Muscle of leg (tissue), 11 donors: ENCODE measurements around the gene RNF130. TPM values are rescaled to one million over a fixed set of nuclear protein-coding genes. Genes with fewer than 3 reads are reported as not detected.
A peak's percentile ranks its signal among the peaks of the same experiment; 100 is the strongest.

Experiments used
- DNase-seq: peaks from one replicate; pipeline ENCODE4 v3.0.0; 2013
- H3K27ac ChIP-seq: one replicate; pipeline ENCODE4 v1.5.1; 2013; ENCODE audit warnings: mild to moderate bottlenecking, low read length, control low read depth
- H3K27me3 ChIP-seq: one replicate; pipeline ENCODE4 v1.6.1; 2013; ENCODE audit warnings: low read length; ENCODE audit not compliant: control insufficient read depth, insufficient read depth
- H3K36me3 ChIP-seq: one replicate; pipeline ENCODE4 v1.6.1; 2013; ENCODE audit warnings: low read length; ENCODE audit not compliant: control insufficient read depth, insufficient read depth
- H3K4me1 ChIP-seq: one replicate; pipeline ENCODE4 v1.6.1; 2013; ENCODE audit warnings: low read length; ENCODE audit not compliant: control insufficient read depth, insufficient read depth
- H3K4me3 ChIP-seq: one replicate; pipeline ENCODE4 v1.5.1; 2013; ENCODE audit warnings: low read length, control low read depth
- H3K9me3 ChIP-seq: replicated peaks from 2 replicates; pipeline ENCODE4 v1.6.1; 2013; ENCODE audit warnings: low read depth, low read length; ENCODE audit not compliant: control insufficient read depth
- WGBS: methylation state at CpG from one replicate; pipeline ENCODE4 v1.1.5; 2013; ENCODE audit warnings: missing lambda C conversion rate; ENCODE audit not compliant: insufficient coverage; 5-methylcytosine and 5-hydroxymethylcytosine counted together
- polyA plus RNA-seq, 8 donors: library from polyadenylated mRNA; unstranded; fragments of 120-200 nt; gene quantifications; one replicate each; pipeline versions ENCODE4 v1.2.1 to v1.2.3, GENCODE V29; 2013; ENCODE audit warnings: inconsistent platforms in 1 of 8, low replicate concordance in 1 of 8; ENCODE audit not compliant: insufficient read length in 8 of 8, insufficient read depth in 1 of 8
- total RNA-seq: library from RNA; stranded (reverse); fragments of 120-200 nt; gene quantifications from one replicate; pipeline ENCODE4 v1.2.4, GENCODE V29; 2013

The RNF130 gene
- total and polyA plus RNA-seq, 9 donors: 34.4 to 45.3 (median 37.0) TPM

DNA sequence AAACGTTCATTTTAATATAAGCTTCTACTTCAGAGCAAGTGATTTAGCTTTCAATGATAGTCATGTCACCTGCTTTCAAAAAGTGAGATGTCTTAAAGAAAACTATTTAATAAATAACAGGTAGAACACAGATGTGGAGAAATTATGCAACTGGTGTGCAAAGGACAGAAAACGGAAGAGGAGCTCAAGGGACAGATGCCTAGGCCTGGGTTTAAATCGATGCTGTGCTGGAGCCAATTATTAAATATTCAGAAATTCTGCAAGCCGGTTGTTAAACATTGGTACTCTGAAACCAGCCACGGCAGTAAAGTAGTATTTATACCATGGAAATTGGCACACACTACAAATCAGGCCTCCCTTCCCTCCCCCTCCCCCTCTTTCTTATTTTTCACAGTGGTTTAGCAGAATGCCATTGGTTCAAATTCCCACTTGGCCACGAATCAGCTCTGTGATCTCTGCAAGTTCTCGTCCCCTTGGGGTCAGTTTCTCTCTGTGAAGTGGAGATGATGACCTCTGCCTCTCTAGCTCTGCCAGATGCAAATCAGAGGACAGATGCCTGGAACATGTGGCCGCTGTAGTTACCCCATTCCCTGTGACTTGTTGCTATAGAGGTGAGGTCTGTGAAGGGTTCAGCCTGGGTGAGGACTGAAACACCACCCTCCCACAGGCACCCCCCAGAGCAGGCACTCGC, 6.2 kb upstream of the RNF130 start:
- Histone ChIP-seq H3K9me3 (no peaks in the 10 kb centered on the region), H3K4me3 (no peak overlapping the region), H3K27me3 (peaks cover 14% of the 10 kb centered on the region), H3K36me3 (no peaks in the 10 kb centered on the region), H3K27ac (no peak overlapping the region), H3K4me1 (no peaks in the 10 kb centered on the region)
- 62% methylated on average over 2 of the region's 9 CpGs for WGBS
- no peak for DNase-seq

DNA sequence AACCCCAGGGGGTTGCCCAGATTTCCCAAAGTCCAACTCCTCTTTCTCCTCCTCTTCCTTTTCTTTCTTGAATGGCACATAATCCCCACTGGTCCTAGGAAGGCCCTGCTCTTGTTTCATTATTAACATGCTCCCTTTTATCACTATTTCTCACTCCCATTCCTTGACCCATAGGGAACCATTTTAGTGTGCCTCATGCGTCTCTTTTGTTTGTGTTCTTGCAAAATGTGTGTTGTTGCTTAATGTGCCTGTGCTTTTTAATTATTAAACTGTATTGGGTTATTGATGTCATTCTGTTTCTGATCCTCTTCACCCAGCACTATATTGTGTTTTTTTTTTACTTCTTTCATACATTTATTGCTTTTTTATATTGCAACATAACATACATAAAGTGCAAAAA, 4.1 kb upstream of the RNF130 start:
- DNase-seq: no peak
- no peak overlapping the region for H3K27ac ChIP-seq
- peaks cover 5% of the 10 kb centered on the region for H3K4me1 ChIP-seq
- no CpG with 5 or more reads among the region's 1 CpG for WGBS
- no peaks in the 10 kb centered on the region for H3K36me3 ChIP-seq
- no peak overlapping the region for H3K4me3 ChIP-seq
- H3K27me3 ChIP-seq: peaks cover 19% of the 10 kb centered on the region
- peaks cover 6% of the 10 kb centered on the region for H3K9me3 ChIP-seq

DNA sequence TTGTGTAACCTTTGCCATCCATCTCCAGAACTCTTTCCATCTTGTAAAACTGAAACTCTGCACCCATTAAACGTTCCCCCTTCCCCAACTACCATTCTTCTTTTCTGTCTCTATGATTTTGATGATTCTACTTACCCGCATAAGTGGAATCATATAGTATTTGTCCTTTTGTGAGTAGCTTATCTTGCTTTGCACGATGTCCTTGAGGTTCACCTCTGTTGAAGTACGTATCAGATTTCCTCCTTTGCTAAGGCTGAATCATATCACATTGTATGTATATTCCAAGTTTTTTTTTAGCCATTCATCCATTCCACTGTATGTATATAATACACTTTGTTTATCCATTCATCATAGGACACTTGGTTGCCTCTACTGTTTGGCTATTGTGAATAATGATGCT, 2.9 kb upstream of the RNF130 start:
- Histone ChIP-seq H3K4me1 (peaks cover 13% of the 10 kb centered on the region), H3K27me3 (peaks cover 14% of the 10 kb centered on the region), H3K9me3 (peaks cover 6% of the 10 kb centered on the region), H3K36me3 (no peaks in the 10 kb centered on the region), H3K27ac (no peak overlapping the region), H3K4me3 (no peak overlapping the region)
- WGBS: no CpG with 5 or more reads among the region's 4 CpGs
- DNase-seq: no peak

GRCh38 chr5:180072556-180072955, 997 bp upstream of the RNF130 start:
- no peak for DNase-seq
- Histone ChIP-seq H3K27me3 (peaks cover 14% of the 10 kb centered on the region), H3K4me1 (peaks cover 13% of the 10 kb centered on the region), H3K9me3 (peaks cover 6% of the 10 kb centered on the region), H3K4me3 (no peak overlapping the region), H3K36me3 (no peaks in the 10 kb centered on the region), H3K27ac (no peak overlapping the region)
- 77% methylated on average over 17 of the region's 25 CpGs for WGBS

DNA sequence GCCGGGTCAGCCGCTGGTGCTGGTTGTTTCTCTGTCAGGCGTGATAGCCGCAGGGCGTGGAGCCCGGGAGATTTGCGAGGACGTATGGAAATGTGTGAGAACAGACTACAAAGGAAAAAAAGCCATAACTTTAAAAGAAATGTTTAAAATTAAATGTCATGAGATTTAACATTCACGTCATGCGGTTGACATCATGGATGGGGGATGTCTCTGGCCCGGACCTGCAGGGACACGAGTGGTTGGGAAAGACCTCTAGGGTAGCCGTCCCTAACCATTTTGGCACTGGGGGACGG, 643 bp upstream of the RNF130 start:
- Histone ChIP-seq H3K27me3 (peaks cover 14% of the 10 kb centered on the region), H3K27ac (peak overlapping the region; percentile 49), H3K4me3 (no peak overlapping the region), H3K4me1 (peaks cover 13% of the 10 kb centered on the region), H3K9me3 (peaks cover 6% of the 10 kb centered on the region), H3K36me3 (no peaks in the 10 kb centered on the region)
- DNase-seq: no peak
- WGBS: 41% methylated on average over 6 of the region's 14 CpGs

DNA sequence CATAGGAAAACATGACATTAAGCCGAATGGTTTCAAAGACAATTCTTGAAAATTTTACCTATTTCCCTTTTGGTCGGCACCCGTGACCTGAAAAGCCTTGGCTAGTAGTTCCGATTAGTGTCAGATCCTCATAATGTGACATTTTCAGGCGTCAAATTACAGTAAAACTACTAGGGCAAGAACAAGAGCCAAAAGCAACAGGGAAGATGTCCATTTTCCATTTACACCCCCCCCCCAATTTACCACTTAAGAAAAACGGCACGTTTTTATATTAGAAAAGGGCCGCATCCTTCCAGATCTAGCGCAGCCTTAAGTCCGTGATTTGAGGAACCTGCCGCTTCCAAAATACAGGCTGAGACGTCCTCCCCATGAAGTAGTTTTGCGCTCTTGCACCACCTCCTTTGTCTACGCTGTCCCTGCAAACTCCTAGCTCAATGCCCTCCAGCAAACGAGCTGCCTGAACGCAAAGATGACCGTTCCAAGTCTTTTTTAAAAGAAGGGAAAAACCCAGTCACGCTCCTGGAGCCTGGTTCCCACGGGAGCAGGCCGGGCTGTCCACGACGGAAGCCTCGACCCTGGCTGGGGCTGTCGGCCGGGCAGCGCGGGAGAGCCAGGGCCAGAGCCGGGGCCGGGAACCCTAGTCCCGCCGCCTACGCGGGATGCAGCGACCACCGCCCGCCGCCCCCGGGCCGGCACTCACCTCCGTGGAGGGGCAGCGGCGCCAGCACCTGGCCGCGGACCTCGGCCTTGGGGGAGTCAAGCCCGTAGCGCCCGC, 616 bp downstream of the RNF130 start:
- under 1% methylated on average over 43 of the region's 48 CpGs for WGBS
- H3K4me1 ChIP-seq: peaks cover 13% of the 10 kb centered on the region
- peak; percentile 76 for DNase-seq
- H3K36me3 ChIP-seq: no peaks in the 10 kb centered on the region
- H3K4me3 ChIP-seq: peak overlapping the region; percentile 67
- H3K27me3 ChIP-seq: peaks cover 14% of the 10 kb centered on the region
- peak overlapping the region; percentile 85 for H3K27ac ChIP-seq
- H3K9me3 ChIP-seq: peaks cover 6% of the 10 kb centered on the region

GRCh38 chr5:180069589-180070247, 1.8 kb downstream of the RNF130 start:
- H3K4me3 ChIP-seq: peak overlapping the region; percentile 67
- WGBS: 36% methylated on average over 6 of the region's 9 CpGs
- H3K27me3 ChIP-seq: peaks cover 10% of the 10 kb centered on the region
- no peaks in the 10 kb centered on the region for H3K36me3 ChIP-seq
- peaks cover 13% of the 10 kb centered on the region for H3K4me1 ChIP-seq
- DNase-seq: peak; percentile 75
- no peak overlapping the region for H3K27ac ChIP-seq
- peaks cover 6% of the 10 kb centered on the region for H3K9me3 ChIP-seq

GRCh38 chr5:180068519-180069090, 3.0 kb downstream of the RNF130 start:
- DNase-seq: no peak
- peaks cover 6% of the 10 kb centered on the region for H3K9me3 ChIP-seq
- H3K27me3 ChIP-seq: peaks cover 10% of the 10 kb centered on the region
- WGBS: no CpG with 5 or more reads among the region's 6 CpGs
- H3K27ac ChIP-seq: no peak overlapping the region
- H3K4me1 ChIP-seq: peaks cover 13% of the 10 kb centered on the region
- no peaks in the 10 kb centered on the region for H3K36me3 ChIP-seq
- no peak overlapping the region for H3K4me3 ChIP-seq

DNA sequence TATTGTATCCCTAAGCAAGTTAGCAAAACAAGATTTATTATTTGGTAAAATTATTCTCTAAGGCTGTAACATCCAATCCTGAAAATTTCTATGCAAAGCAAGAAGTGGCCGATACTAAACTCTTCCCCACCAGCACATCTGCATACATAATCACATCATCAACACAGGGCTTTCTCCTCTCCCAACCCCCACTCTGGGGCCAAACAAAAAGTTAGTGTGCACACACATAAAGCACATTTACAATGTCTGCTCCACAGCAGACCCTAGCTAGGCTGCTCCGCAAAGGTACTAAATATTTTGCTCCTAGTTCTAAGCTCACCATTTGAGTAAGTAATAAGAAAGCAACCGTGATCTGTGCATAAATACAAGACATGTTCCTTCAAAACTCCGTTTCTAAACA, 3.6 kb downstream of the RNF130 start:
- Histone ChIP-seq H3K36me3 (no peaks in the 10 kb centered on the region), H3K4me1 (peaks cover 13% of the 10 kb centered on the region), H3K27me3 (peaks cover 8% of the 10 kb centered on the region), H3K9me3 (peaks cover 6% of the 10 kb centered on the region), H3K4me3 (no peak overlapping the region), H3K27ac (no peak overlapping the region)
- WGBS: 20% methylated on average over 1 of the region's 4 CpGs
- DNase-seq: no peak

DNA sequence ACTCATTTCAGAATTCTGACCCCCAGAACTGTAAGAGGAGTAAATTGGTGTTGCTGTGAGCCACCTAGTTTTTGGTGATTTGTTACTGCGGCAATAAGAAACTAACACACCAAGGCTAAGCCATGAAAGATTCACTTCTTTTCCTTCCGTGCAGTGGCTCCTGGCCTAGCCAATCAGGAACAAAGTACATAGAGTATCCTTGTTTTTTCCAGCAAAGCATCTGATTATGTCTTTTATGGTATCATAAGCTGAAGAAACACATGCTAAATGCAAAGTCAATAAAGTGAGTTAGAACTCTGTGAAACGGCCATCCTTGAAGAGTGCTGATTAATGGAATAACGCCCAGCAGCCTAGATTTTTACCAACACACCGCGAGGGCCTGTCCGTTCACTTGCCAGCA, 11.4 kb downstream of the RNF130 start:
- Histone ChIP-seq H3K4me1 (no peaks in the 10 kb centered on the region), H3K4me3 (no peak overlapping the region), H3K9me3 (no peaks in the 10 kb centered on the region), H3K27me3 (no peaks in the 10 kb centered on the region), H3K27ac (no peak overlapping the region), H3K36me3 (no peaks in the 10 kb centered on the region)
- DNase-seq: no peak
- WGBS: 87% methylated on average over 5 of the region's 7 CpGs
